ENCODE measurements around the gene CD34. TPM values are rescaled to one million over a fixed set of nuclear protein-coding genes. Genes with fewer than 3 reads are reported as not detected.

Gene CD34
- total RNA-seq, 2 donors from 2014 or later: 3.1 to 8.4 TPM

DNA sequence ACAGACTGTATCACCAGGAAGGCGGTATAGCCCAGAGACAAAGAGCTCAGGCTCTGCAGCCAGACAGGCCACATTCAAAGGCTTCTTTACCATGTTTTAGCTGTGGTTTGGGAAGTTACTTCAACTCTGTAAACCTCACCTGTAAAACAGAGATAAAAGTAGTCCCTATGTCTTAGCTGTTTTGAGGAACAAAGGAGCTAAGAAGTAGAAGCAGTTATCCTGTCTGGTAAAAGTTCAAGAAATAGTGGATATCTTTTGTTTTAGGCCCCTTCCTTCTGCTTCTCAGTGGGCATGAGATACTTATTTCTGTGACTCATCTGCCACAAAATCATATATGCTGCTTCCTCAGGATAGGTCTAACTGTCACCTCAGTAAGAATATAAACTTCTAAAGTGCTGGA, 6.5 kb downstream of the CD34 start:
- no peak overlapping the region for H3K4me3 ChIP-seq
- no peak overlapping the region for H3K9ac ChIP-seq (ENCODE audit: low read depth in 2 of 2, low read length in 2 of 2)
- H3K4me1 ChIP-seq: no peaks in the 10 kb centered on the region
- H3K27me3 ChIP-seq: no peaks in the 10 kb centered on the region
- H3K9me3 ChIP-seq: no peaks in the 10 kb centered on the region
- DNase-seq: no peak
- H3K36me3 ChIP-seq: no peaks in the 10 kb centered on the region
- intact Hi-C loops (cut with DNase I): no loop called here
- H3K27ac ChIP-seq: no peak overlapping the region
- TF ChIP-seq, protein P1, sequence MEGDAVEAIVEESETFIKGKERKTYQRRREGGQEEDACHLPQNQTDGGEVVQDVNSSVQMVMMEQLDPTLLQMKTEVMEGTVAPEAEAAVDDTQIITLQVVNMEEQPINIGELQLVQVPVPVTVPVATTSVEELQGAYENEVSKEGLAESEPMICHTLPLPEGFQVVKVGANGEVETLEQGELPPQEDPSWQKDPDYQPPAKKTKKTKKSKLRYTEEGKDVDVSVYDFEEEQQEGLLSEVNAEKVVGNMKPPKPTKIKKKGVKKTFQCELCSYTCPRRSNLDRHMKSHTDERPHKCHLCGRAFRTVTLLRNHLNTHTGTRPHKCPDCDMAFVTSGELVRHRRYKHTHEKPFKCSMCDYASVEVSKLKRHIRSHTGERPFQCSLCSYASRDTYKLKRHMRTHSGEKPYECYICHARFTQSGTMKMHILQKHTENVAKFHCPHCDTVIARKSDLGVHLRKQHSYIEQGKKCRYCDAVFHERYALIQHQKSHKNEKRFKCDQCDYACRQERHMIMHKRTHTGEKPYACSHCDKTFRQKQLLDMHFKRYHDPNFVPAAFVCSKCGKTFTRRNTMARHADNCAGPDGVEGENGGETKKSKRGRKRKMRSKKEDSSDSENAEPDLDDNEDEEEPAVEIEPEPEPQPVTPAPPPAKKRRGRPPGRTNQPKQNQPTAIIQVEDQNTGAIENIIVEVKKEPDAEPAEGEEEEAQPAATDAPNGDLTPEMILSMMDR (IDR thresholded peaks at IDR 0.05): no peak

DNA sequence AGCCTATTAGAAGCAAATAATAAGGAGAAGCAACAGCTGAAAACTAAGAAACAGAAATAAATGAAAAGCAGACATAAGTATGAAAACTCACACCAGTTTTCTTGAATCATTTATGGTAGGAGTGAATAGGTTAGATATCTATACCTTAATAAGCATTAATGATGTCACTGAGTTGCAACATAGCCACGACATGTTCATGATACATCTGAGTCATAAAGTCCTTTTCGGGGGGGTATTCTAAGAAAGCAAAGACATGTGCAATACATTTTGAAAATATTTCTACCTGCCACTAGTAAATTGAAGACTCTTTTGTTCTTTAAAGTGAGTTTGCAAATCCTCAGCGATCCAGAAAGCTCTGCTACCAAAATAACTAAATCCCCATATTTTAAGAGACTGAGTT, 7.2 kb downstream of the CD34 start:
- H3K9ac ChIP-seq (ENCODE audit: low read depth in 2 of 2, low read length in 2 of 2): no peak overlapping the region
- H3K4me1 ChIP-seq: no peaks in the 10 kb centered on the region
- H3K27ac ChIP-seq: no peak overlapping the region
- no peaks in the 10 kb centered on the region for H3K9me3 ChIP-seq
- no peak for DNase-seq
- H3K27me3 ChIP-seq: no peaks in the 10 kb centered on the region
- intact Hi-C loops (cut with DNase I): no loop called here
- no peak overlapping the region for H3K4me3 ChIP-seq
- no peaks in the 10 kb centered on the region for H3K36me3 ChIP-seq
- TF ChIP-seq, protein P1 (IDR thresholded peaks at IDR 0.05): no peak

DNA sequence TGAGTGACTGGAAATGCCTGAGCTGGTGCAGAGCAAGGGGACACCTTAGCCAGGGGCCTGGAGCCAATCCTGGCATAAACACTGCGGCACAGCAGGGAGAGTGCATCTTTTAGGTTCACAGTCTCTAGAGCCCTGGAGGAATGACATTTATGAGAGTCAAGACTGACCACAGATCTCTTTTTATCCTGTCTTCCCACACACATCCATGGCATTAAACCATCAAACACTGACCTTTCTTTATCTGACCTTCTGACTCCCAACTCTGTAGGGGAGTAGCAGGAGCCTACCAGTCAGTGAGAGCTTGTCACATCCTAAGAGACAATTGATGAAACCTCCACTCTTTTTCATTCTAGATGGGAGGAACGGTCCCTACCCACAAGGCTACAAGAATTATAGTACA, 7.9 kb downstream of the CD34 start:
- intact Hi-C loops (cut with DNase I): no loop called here
- no peaks in the 10 kb centered on the region for H3K36me3 ChIP-seq
- H3K27me3 ChIP-seq: no peaks in the 10 kb centered on the region
- DNase-seq: no peak
- no peaks in the 10 kb centered on the region for H3K4me1 ChIP-seq
- no peak overlapping the region for H3K27ac ChIP-seq
- H3K9me3 ChIP-seq: no peaks in the 10 kb centered on the region
- TF ChIP-seq, protein P1 (IDR thresholded peaks at IDR 0.05): no peak
- H3K9ac ChIP-seq (ENCODE audit: low read depth in 2 of 2, low read length in 2 of 2): no peak overlapping the region
- H3K4me3 ChIP-seq: no peak overlapping the region

DNA sequence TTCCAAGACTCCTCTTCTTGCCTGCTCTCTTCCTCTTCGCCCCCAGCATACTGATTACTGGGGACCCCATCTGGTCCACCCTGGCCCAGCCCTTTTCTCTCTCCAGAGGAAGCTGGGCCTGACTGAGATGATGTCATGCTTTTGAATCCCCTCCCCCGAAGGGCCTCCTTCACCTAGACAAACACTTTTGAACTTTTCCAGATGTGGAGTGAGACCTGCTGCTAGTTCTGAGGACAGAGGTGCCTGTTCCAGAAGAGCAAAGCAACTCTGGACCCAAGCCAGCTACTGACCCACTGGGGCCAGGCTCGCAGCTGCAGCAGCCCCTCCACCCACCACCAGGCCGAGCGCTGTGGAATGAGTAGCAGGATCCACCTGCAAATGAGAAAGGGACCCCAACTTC, 8.4 kb downstream of the CD34 start:
- no peaks in the 10 kb centered on the region for H3K36me3 ChIP-seq
- TF ChIP-seq, protein P1 (IDR thresholded peaks at IDR 0.05): no peak
- no peaks in the 10 kb centered on the region for H3K9me3 ChIP-seq
- H3K4me1 ChIP-seq: no peaks in the 10 kb centered on the region
- no peak for DNase-seq
- intact Hi-C loops (cut with DNase I): no loop called here
- H3K27ac ChIP-seq: no peak overlapping the region
- no peak overlapping the region for H3K9ac ChIP-seq (ENCODE audit: low read depth in 2 of 2, low read length in 2 of 2)
- H3K4me3 ChIP-seq: no peak overlapping the region
- H3K27me3 ChIP-seq: no peaks in the 10 kb centered on the region

DNA sequence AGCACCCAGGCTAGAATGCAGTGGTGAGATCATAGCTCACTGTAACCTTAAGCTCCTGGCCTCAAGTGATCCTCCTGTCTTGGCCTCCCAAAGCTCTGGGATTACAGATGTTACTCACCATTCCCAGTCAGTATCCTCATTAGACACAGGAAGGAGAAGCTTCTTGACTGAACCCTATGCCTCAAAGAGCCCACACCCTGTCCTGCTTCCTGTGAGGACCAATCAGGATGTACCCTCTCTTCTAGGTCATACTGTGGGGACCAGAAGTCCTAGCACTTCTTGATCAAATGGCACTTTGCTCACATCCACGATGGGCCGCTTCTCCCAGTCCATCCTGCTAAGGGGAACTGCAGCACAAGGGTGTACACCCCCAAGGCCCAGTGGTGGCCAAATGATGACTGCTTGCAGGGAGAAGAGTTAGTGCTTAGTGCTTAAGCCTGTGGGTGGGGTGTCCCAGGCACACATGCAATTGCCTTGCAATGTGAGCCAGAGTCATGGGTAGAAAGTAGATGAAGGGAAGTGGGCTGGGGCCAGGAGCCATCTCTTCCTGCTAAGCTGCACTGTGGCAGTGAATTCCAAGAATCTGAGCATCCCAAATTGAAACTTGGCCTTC, 9.8 kb downstream of the CD34 start:
- Histone ChIP-seq H3K27ac (no peak overlapping the region), H3K4me3 (no peak overlapping the region)

More for the DNA sequence above, 9.8 kb downstream of the CD34 start:
- Histone ChIP-seq H3K4me1 (no peaks in the 10 kb centered on the region), H3K36me3 (no peaks in the 10 kb centered on the region), H3K27me3 (no peaks in the 10 kb centered on the region), H3K9ac (ENCODE audit: low read depth in 2 of 2, low read length in 2 of 2) (no peak overlapping the region), H3K9me3 (no peaks in the 10 kb centered on the region)
- no peak for DNase-seq
- intact Hi-C loops (cut with DNase I): no loop called here
- TF ChIP-seq, protein P1 (IDR thresholded peaks at IDR 0.05): no peak

Data from colonic mucosa (tissue), 4 donors.